NCI-H187 (cell line): ENCODE results near the gene UTP25.

Experiments
- DNase-seq, 2 experiments: peaks; one replicate each; lab custom pipeline; 2025; lab: John Stamatoyannopoulos, UW

The UTP25 gene

DNA sequence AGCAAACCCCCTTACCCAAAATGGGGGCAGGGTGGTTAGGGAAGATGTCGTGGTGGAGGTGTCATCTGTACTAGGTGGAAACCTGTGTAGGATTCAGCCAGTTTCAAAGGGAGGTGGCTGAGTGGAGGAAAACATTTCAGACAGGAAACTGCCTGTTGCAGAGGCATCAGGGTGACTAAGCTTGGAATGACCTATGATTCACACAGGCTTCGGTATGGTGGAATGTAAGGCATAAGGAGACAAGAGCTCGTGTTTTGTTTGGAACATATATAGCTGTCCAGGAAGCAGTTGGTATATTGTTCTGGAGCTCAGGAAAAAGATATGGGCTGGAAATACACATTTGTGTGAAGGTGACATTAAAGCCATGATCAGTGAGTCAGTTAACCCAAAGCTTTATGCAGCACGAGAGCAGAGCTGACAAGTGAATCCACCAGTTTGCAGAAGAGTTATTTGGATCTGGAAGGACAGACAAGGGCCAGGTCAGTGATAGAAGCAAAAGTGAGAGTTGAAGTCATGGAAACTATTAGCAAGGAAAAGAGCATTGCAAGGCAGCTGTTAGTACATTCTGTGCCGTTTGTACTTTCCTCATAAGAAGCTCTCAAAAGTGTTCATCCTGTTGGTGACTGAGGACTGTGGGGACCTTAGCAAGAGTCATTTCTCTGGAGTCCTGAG, 12.2 kb downstream of the UTP25 start:
- DNase-seq = no peak

- no peak for DNase-seq
These were observed 12.8 kb downstream of the UTP25 start for GRCh38 chr1:209840611-209841010.

DNA sequence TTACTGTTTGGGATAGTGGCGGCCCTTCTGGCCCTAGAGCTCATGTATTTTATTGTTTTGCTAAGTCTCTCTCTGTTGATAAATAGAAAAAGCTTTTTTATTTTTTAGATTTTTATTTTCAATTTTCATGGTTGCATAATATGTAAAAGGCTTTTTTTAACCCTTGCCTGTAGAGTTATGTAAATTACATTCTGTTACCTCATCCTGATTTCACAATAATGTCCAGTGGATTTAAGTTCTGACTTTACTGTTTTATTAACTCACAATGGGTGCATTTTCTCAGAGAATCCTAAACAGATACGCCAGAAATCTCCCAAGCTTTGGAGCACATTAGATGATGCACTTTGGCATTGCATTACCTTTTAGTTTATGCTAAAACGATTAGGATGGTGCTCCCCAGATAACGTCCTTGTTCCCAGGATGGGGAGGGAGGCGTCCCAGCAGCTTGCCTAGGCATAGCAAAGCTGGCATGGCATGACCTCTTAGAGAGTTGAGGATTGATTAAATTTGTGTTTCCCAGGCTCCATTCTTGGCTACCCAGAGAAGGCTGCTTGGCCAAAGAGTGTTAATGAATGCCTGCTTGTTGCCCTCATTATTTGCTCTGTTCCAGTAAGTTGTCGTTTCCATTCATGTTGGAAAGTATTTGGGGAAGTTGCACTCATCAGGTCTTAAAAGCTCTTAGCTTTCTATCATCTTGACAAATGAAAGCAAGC, 17.1 kb downstream of the UTP25 start:
- DNase-seq = peak; percentile 33 to 49

- DNase-seq = no peak
These were observed 17.6 kb downstream of the UTP25 start for GRCh38 chr1:209845408-209845725.

- DNase-seq = no peak
These were observed 21.6 kb downstream of the UTP25 start for GRCh38 chr1:209849388-209849787.

DNA sequence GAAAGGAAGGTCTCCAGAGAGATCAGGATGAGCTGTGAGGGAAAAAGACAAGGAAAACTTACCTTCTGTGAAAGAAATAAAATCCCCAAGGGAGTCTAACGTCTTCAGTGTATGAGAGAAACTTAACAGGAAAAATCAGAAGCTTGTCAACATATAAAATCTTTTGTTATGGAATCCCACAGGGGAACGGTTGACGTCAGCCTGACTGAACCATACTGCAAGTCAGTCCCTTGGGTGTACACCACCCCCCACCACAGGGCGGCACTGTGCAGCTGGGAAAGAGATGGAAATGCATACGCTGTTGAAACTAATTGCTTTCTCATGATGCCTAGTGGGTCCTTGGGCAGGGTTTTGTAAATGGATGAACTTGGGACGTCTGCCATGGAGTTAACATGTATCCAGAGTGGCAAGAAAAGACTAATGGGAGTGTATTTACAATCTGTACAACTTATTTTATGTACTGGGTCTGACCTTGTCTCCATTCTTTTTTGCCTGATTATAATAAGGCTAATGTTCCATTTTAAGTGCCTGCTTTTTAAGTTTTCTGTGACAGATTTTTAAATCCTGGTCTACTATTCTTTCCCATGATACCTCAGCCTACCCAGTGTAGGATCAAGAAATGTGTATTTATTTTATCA, 22.7 kb downstream of the UTP25 start:
- peak in 1 of 2 experiments; percentile 0 for DNase-seq

- no peak for DNase-seq
These were observed 25.9 kb downstream of the UTP25 start for GRCh38 chr1:209853676-209854075.

- no peak for DNase-seq
These were observed 26.4 kb downstream of the UTP25 start for GRCh38 chr1:209854196-209854595.

DNA sequence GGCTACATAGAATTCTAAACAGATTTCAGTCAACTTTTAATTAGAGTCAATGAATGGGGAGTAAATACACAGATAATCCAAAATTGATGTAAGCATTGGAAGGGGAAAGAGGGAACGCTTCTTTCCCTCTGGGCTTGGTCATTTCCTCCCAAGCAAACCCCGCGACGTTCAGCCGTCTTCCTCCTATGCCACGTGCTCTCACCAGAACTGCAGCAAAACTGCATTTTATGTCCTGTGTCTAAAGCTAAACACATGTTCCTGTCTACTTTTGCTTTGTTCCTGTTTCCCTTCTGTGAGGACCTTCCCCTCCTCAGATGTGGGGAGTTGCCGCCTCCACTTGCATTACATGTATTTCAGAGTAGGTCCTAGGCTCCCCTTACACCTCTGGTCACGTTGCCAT, 27.2 kb downstream of the UTP25 start:
- DNase-seq = no peak

DNA sequence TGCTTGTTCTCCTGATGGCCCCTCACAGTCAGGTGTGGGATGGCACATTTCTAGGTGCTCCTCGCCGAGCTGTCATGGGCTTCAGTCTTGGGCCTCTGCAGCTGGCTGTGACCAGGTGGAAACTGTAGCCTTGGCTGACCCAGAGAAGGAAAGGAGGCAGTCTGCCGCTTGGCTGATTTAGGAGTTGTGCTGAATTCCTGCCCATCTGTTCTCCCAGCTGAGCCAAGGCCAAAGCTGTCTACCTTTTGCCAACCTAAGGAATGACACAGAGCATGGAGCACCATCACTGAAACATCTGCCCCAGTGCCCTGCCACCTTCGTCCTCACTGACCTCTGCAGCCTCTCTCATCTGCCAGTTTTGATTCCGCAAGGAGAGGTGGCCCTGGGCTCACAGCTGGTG, 27.9 kb downstream of the UTP25 start:
- no peak for DNase-seq

DNA sequence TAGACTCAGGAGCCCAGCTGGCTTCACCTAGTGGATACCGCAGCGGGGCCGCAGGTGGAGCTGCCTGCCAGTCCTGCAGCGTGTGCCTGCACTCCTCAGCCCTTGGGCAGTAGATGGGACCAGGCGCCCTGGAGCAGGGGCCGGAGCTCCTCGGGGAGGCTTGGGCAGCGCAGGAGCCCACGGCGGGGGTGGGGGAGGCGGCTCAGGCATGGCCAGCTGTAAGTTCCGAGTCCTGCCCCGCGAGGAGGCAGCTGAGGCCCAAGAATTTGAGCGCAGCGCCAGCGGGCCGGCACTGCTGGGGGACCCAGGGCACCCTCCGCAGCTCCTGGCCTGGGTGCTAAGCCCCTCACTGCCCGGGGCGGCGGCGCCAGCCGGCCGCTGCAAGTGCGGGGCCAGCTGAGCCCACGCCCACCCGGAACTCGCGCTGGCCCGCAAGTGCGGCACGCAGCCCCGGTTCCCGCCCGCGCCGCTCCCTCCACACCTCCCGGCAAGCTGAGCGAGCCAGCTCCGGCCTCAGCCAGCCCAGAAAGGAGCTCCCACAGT, 30.9 kb downstream of the UTP25 start:
- no peak for DNase-seq

DNA sequence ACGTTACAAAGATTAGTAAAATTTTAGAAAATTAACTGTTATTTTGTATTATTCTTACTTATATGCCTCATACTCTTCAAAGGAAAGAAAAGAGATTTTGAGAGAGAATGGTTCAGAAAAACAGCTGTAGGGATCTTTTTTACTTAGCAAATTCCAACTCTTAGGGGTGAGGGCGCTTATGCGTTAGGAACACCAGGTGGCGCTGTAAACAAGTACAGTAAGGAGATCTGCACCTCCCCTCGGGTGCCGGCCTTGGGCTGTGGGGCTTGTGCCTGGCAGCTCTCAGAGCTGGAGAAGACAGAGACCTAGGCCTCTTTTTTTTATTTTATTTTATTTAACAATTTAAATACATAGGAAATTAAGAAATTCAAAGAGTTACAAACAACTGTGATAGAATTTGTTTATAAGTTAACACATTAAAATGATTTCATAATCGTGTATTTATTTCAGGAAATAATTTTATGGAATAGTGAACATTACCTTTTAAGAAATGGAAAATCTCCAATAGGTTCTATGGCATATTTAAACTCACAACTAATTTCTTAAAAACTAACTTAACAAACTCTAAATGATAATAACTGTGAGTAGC, 32.6 kb downstream of the UTP25 start:
- DNase-seq = peak; percentile 12 to 46

DNA sequence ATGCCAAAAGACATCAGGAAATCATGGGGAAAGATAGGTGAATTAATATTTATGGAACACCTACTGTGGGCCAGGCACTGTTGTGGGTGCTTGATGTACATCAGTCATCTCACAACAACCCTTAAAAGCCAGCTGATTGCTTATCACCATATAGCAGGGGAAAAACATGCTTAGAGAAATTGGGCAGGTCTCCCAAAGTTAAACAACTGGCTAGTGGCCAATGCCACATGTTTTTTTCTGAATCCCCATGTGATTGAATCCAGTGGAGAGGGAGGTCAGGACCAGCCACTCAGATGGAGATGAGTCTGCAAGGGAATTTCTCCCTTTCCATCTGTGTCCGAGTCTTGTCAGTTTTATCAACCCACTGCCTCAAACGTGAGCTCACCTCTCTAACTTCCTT, 33.5 kb downstream of the UTP25 start:
- DNase-seq = no peak

GRCh38 chr1:209862391-209863356, 34.9 kb downstream of the UTP25 start:
- no peak for DNase-seq

- DNase-seq = no peak
These were observed 36.2 kb downstream of the UTP25 start for GRCh38 chr1:209863766-209864485.

- no peak for DNase-seq
These were observed 38.4 kb downstream of the UTP25 start for GRCh38 chr1:209866201-209866600.

GRCh38 chr1:209869291-209870149, 41.7 kb downstream of the UTP25 start:
- no peak for DNase-seq

DNA sequence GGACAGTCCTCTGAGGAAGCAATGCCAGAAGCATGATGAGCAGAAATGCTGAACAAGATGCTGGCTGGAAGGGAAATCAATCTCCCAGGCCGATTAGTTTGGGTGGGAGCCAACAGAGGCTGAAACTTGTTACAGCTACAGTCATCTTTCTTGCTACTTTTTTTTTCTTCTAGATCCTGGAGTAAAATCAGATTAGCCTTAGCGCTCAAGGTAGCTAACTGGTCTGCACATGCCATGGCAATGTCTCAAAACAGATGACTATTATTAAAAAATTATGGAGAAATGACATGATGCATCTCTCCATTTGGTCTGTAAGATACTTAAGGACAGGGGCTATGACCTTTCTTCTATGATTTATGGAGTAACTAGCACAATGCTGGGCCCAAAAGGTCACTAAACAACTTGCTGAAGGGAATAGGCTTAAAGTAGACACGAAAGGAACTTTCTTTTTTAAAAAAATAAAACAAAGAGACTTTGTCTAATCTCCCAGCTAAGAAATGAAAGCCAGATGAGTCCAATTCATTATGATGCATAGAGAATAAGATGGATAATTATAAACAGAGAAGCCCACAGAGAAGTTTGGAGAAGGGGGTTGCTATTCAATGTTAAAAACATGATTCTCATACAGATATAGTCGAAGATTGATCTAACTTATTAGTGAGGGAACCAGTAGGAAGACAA, 42.5 kb downstream of the UTP25 start:
- DNase-seq = no peak

- no peak for DNase-seq
These were observed 43.2 kb downstream of the UTP25 start for GRCh38 chr1:209871006-209871405.
